ENCODE results near the gene CMYA5. TPM values are rescaled to one million over a fixed set of nuclear protein-coding genes. Genes with fewer than 3 reads are reported as not detected.

Gene CMYA5
- total and polyA plus RNA-seq, 5 experiments from 2014 or later = 0.06 to 0.31 (median 0.22) TPM; not detected in 1

GRCh38 chr5:79687889-79688288 lies 1.7 kb upstream of the CMYA5 start:
- ATAC-seq (no peak), DNase-seq (no peak)
- Mint-ChIP-seq H3K9me3 (peaks cover 0 to 9% (median 3%) of the 10 kb centered on the region in 9 donors), H3K36me3 (peaks cover 11 to 53% (median 49%) of the 10 kb centered on the region in 3 donors), H3K27me3 (no peaks in the 10 kb centered on the region), H3K4me1 (peaks cover 0 to 2% (median under 1%) of the 10 kb centered on the region in 4 donors), H3K4me3 (no peak overlapping the region), H3K27ac (peak overlapping the region in 2 of 10 donors; percentile 17 to 25)
- POLR2A ChIA-PET = no interaction called here

GRCh38 chr5:79691007-79691406 lies 1.4 kb downstream of the CMYA5 start:
- Mint-ChIP-seq H3K27ac (peak overlapping the region in 4 of 10 donors; percentile 22 to 83 (median 54)), H3K4me3 (no peak overlapping the region), H3K27me3 (no peaks in the 10 kb centered on the region), H3K4me1 (peaks cover 0 to 5% (median under 1%) of the 10 kb centered on the region in 4 donors), H3K36me3 (peaks cover 11 to 34% (median 25%) of the 10 kb centered on the region in 3 donors), H3K9me3 (peaks cover 0 to 9% (median 3%) of the 10 kb centered on the region in 9 donors)
- DNase-seq = no peak
- ATAC-seq = no peak
- POLR2A ChIA-PET = no interaction called here

- H3K27me3 Mint-ChIP-seq = no peaks in the 10 kb centered on the region
- H3K9me3 Mint-ChIP-seq = peaks cover 0 to 9% (median 3%) of the 10 kb centered on the region in 9 donors
- H3K36me3 Mint-ChIP-seq = peaks cover 0 to 23% (median 12%) of the 10 kb centered on the region in 3 donors
- no peak overlapping the region for H3K4me3 Mint-ChIP-seq
- no peak overlapping the region for H3K27ac Mint-ChIP-seq
- ATAC-seq = no peak
- peaks cover 0 to 5% (median under 1%) of the 10 kb centered on the region in 4 donors for H3K4me1 Mint-ChIP-seq
- POLR2A ChIA-PET = interaction anchor here (0.6 to 0.7 kb wide), 2 partner anchors 9 to 398 kb away, joined by 3 to 4 read pairs; no protein-coding TSS in a partner anchor
- DNase-seq = no peak
Measured at GRCh38 chr5:79692596-79692995, 3.0 kb downstream of the CMYA5 start.

GRCh38 chr5:79694183-79694582 lies 4.5 kb downstream of the CMYA5 start:
- H3K27me3 Mint-ChIP-seq = no peaks in the 10 kb centered on the region
- no peak for ATAC-seq
- H3K27ac Mint-ChIP-seq = no peak overlapping the region
- no peak for DNase-seq
- H3K4me3 Mint-ChIP-seq = no peak overlapping the region
- peaks cover 0 to 9% (median 5%) of the 10 kb centered on the region in 3 donors for H3K36me3 Mint-ChIP-seq
- H3K9me3 Mint-ChIP-seq = no peaks in the 10 kb centered on the region
- peaks cover 0 to 5% (median under 1%) of the 10 kb centered on the region in 4 donors for H3K4me1 Mint-ChIP-seq
- POLR2A ChIA-PET = no interaction called here

GRCh38 chr5:79694652-79695051 lies 5.0 kb downstream of the CMYA5 start:
- peaks cover 0 to 5% (median under 1%) of the 10 kb centered on the region in 4 donors for H3K4me1 Mint-ChIP-seq
- H3K36me3 Mint-ChIP-seq = peaks cover 0 to 8% (median 5%) of the 10 kb centered on the region in 3 donors
- DNase-seq = no peak
- H3K27me3 Mint-ChIP-seq = no peaks in the 10 kb centered on the region
- peak overlapping the region in 2 of 10 donors; percentile 31 to 36 for H3K27ac Mint-ChIP-seq
- H3K4me3 Mint-ChIP-seq = no peak overlapping the region
- ATAC-seq = no peak
- no peaks in the 10 kb centered on the region for H3K9me3 Mint-ChIP-seq
- POLR2A ChIA-PET = no interaction called here

GRCh38 chr5:79695526-79695925 lies 5.9 kb downstream of the CMYA5 start:
- POLR2A ChIA-PET = no interaction called here
- Mint-ChIP-seq H3K27ac (no peak overlapping the region), H3K4me1 (peaks cover 0 to 5% (median under 1%) of the 10 kb centered on the region in 4 donors), H3K36me3 (peaks cover 0 to 3% (median under 1%) of the 10 kb centered on the region in 3 donors), H3K27me3 (no peaks in the 10 kb centered on the region), H3K4me3 (no peak overlapping the region), H3K9me3 (no peaks in the 10 kb centered on the region)
- ATAC-seq (no peak), DNase-seq (no peak)

- Mint-ChIP-seq H3K36me3 (no peaks in the 10 kb centered on the region), H3K4me3 (no peak overlapping the region), H3K27me3 (no peaks in the 10 kb centered on the region), H3K27ac (no peak overlapping the region), H3K4me1 (peaks cover 0 to 5% (median 0%) of the 10 kb centered on the region in 4 donors), H3K9me3 (no peaks in the 10 kb centered on the region)
- POLR2A ChIA-PET = no interaction called here
- DNase-seq = no peak
- no peak for ATAC-seq
Measured at GRCh38 chr5:79697222-79698170, 7.9 kb downstream of the CMYA5 start.

- POLR2A ChIA-PET = no interaction called here
- Mint-ChIP-seq H3K4me3 (no peak overlapping the region), H3K27me3 (no peaks in the 10 kb centered on the region), H3K27ac (peak overlapping the region in 1 of 10 donors; percentile 46), H3K9me3 (no peaks in the 10 kb centered on the region), H3K36me3 (no peaks in the 10 kb centered on the region), H3K4me1 (peaks cover 0 to 2% (median 0%) of the 10 kb centered on the region in 4 donors)
- DNase-seq = no peak
- no peak for ATAC-seq
Measured at GRCh38 chr5:79699763-79700400, 10.2 kb downstream of the CMYA5 start.

- ATAC-seq (peak in 1 of 2 donors; percentile 48), DNase-seq (peak in 8 of 10 donors; percentile 13 to 54 (median 29))
- peaks cover 0 to 2% (median 0%) of the 10 kb centered on the region in 4 donors for H3K4me1 Mint-ChIP-seq
- peaks cover 0 to 10% (median 3%) of the 10 kb centered on the region in 9 donors for H3K9me3 Mint-ChIP-seq
- no peak overlapping the region for H3K4me3 Mint-ChIP-seq
- POLR2A ChIA-PET = no interaction called here
- no peak overlapping the region for H3K27ac Mint-ChIP-seq
- H3K27me3 Mint-ChIP-seq = no peaks in the 10 kb centered on the region
- peaks cover 0 to 3% (median 0%) of the 10 kb centered on the region in 3 donors for H3K36me3 Mint-ChIP-seq
Measured at GRCh38 chr5:79702606-79703380, 13.2 kb downstream of the CMYA5 start.

GRCh38 chr5:79703381-79703645 lies 13.7 kb downstream of the CMYA5 start:
- no peaks in the 10 kb centered on the region for H3K27me3 Mint-ChIP-seq
- peaks cover 0 to 3% (median 0%) of the 10 kb centered on the region in 3 donors for H3K36me3 Mint-ChIP-seq
- peaks cover 0 to 10% (median 3%) of the 10 kb centered on the region in 9 donors for H3K9me3 Mint-ChIP-seq
- ATAC-seq = no peak
- no peak overlapping the region for H3K4me3 Mint-ChIP-seq
- H3K27ac Mint-ChIP-seq = no peak overlapping the region
- no peak for DNase-seq
- POLR2A ChIA-PET = interaction anchor here (0.7 kb wide), 1 partner anchor 437 kb away, joined by 3 read pairs; no protein-coding TSS in a partner anchor
- H3K4me1 Mint-ChIP-seq = peaks cover 0 to 2% (median 0%) of the 10 kb centered on the region in 4 donors

- peaks cover 0 to 10% (median 3%) of the 10 kb centered on the region in 9 donors for H3K9me3 Mint-ChIP-seq
- POLR2A ChIA-PET = no interaction called here
Measured at GRCh38 chr5:79704553-79704952, 14.9 kb downstream of the CMYA5 start.

GRCh38 chr5:79705632-79706031 lies 16.0 kb downstream of the CMYA5 start:
- Mint-ChIP-seq H3K36me3 (peaks cover 0 to 3% (median 0%) of the 10 kb centered on the region in 3 donors), H3K4me1 (peaks cover 0 to 2% (median 0%) of the 10 kb centered on the region in 4 donors), H3K4me3 (no peak overlapping the region), H3K9me3 (peaks cover 0 to 10% (median 3%) of the 10 kb centered on the region in 9 donors), H3K27ac (no peak overlapping the region), H3K27me3 (no peaks in the 10 kb centered on the region)
- ATAC-seq = no peak
- DNase-seq = no peak
- POLR2A ChIA-PET = interaction anchor here (0.6 kb wide), 1 partner anchor 32 kb away, joined by 3 read pairs; no protein-coding TSS in a partner anchor

More at GRCh38 chr5:79704553-79704952, 14.9 kb downstream of the CMYA5 start:
- H3K4me3 Mint-ChIP-seq = no peak overlapping the region
- H3K4me1 Mint-ChIP-seq = peaks cover 0 to 2% (median 0%) of the 10 kb centered on the region in 4 donors
- H3K27ac Mint-ChIP-seq = peak overlapping the region in 1 of 10 donors; percentile 51
- H3K36me3 Mint-ChIP-seq = peaks cover 0 to 3% (median 0%) of the 10 kb centered on the region in 3 donors
- DNase-seq (no peak), ATAC-seq (no peak)
- H3K27me3 Mint-ChIP-seq = no peaks in the 10 kb centered on the region

All from naive thymus-derived CD8-positive, alpha-beta T cell (primary cell).